ENCODE data around the gene NAP1L3.

The NAP1L3 gene

DNA sequence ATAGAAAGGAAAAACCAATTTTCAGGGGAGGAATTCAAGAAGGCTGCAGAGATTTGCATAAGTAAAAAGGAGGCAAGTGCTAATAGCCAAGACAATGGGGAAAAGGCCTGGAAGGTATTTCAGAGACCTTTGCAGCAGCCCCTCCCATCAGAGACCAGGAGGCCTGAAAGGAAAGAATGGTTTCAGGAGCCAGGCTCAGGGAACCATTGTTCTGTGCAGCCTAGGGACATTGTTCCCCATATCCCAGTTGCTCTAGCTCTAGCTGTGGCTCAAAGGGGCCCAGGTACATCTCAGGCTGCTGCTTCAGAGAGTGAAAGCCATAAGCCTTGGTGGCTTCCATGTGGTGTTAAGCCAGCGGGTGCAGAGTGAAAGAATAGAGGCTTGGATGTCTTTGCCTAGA lies 24.0 kb downstream of the NAP1L3 start:
- no peak for DNase-seq (ENCODE audit: low read depth)
- TF ChIP-seq, protein P1, sequence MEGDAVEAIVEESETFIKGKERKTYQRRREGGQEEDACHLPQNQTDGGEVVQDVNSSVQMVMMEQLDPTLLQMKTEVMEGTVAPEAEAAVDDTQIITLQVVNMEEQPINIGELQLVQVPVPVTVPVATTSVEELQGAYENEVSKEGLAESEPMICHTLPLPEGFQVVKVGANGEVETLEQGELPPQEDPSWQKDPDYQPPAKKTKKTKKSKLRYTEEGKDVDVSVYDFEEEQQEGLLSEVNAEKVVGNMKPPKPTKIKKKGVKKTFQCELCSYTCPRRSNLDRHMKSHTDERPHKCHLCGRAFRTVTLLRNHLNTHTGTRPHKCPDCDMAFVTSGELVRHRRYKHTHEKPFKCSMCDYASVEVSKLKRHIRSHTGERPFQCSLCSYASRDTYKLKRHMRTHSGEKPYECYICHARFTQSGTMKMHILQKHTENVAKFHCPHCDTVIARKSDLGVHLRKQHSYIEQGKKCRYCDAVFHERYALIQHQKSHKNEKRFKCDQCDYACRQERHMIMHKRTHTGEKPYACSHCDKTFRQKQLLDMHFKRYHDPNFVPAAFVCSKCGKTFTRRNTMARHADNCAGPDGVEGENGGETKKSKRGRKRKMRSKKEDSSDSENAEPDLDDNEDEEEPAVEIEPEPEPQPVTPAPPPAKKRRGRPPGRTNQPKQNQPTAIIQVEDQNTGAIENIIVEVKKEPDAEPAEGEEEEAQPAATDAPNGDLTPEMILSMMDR (conservative IDR thresholded peaks at IDR 0.05; ENCODE audit: low read depth, low read length): no peak
- H3K4me3 ChIP-seq (ENCODE audit: low read length): no peak overlapping the region

DNA sequence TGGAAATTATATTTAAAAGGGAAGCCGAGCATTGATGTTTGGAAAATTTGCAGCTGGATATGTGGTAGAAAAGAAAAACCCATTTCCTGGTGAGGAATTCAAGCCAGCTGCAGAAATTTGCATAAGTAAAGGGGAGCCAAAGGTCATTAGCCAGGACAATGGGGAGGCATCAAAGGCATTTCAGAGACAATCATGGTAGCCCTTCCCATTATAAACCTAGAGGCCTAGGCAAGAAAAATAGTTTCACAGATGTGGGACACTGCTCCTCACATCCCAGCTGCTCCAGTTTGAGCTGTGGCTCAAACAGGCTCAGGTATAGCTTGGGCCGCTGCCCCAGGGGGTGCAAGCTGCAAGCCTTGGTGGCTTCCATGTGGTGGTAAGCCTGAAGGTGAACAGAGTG lies 35.8 kb downstream of the NAP1L3 start:
- TF ChIP-seq, protein P1 (conservative IDR thresholded peaks at IDR 0.05; ENCODE audit: low read depth, low read length): no peak
- no peak for DNase-seq (ENCODE audit: low read depth)
- no peak overlapping the region for H3K4me3 ChIP-seq (ENCODE audit: low read length)

Data from retinal pigment epithelial cell (primary cell).